Spleen (tissue), 11 donors: Measurements from ENCODE around the gene GMDS. TPM values are rescaled to one million over a fixed set of nuclear protein-coding genes. Genes with fewer than 3 reads are reported as not detected.

Experiments
- DNase-seq: peaks from one replicate; pipeline ENCODE4 v3.0.0-alpha.2; 2020
- H3K27ac ChIP-seq, 8 donors: fragments of 200-600 bp; sonication (generic) in 7 of 8; 1 replicate in 4 of 8; 2 replicates in 4 of 8; pipeline versions ENCODE4 v1.5.0 to v1.8.0; 2016 to 2021; ENCODE audit warnings: inconsistent platforms in 4 of 8, mild to moderate bottlenecking in 4 of 8, moderate library complexity in 1 of 8
- H3K27me3 ChIP-seq, 7 donors: fragments of 200-600 bp; sonication (generic) in 6 of 7; replicated peaks in 1 of 7; 1 replicate in 4 of 7; 2 replicates in 3 of 7; pipeline versions ENCODE4 v1.5.0 to v1.8.0; 2016 to 2021; ENCODE audit warnings: inconsistent platforms in 3 of 7, mild to moderate bottlenecking in 1 of 7
- H3K36me3 ChIP-seq, 6 donors: fragments of 200-600 bp; sonication (generic) in 5 of 6; 1 replicate in 4 of 6; 2 replicates in 2 of 6; pipeline versions ENCODE4 v1.5.0 to v1.8.0; 2016 to 2021; ENCODE audit warnings: inconsistent platforms in 2 of 6
- H3K4me1 ChIP-seq, 6 donors: fragments of 200-600 bp; sonication (generic) in 5 of 6; 1 replicate in 3 of 6; 2 replicates in 3 of 6; pipeline versions ENCODE4 v1.5.0 to v1.8.0; 2016 to 2021; ENCODE audit warnings: inconsistent platforms in 3 of 6
- H3K4me3 ChIP-seq, 8 donors: fragments of 200-600 bp; sonication (generic) in 7 of 8; 1 replicate in 4 of 8; 2 replicates in 4 of 8; pipeline versions ENCODE4 v1.5.0 to v1.8.0; 2016 to 2021; ENCODE audit warnings: inconsistent platforms in 4 of 8, mild to moderate bottlenecking in 4 of 8, moderate library complexity in 2 of 8
- H3K9me3 ChIP-seq, 8 donors: fragments of 200-600 bp; sonication (generic) in 7 of 8; 1 replicate in 4 of 8; 2 replicates in 4 of 8; pipeline versions ENCODE4 v1.5.0 to v1.8.0; 2016 to 2021; ENCODE audit warnings: inconsistent platforms in 4 of 8
- CTCF ChIP-seq, 11 experiments: fragments of 200-600 bp in 7 of 11; fragments of 450-650 bp in 4 of 11; sonication (generic) in 4 of 11; IDR thresholded peaks in 8 of 11; conservative IDR thresholded peaks in 3 of 11; 1 replicate in 7 of 11; 2 replicates in 4 of 11; pipeline versions ENCODE4 v1.4.0 to v1.8.0; 2016 to 2021; ENCODE audit warnings: antibody characterized with exemption in 11 of 11, inconsistent platforms in 4 of 11, mild to moderate bottlenecking in 1 of 11
- POLR2A ChIP-seq, 3 donors: fragments of 450-650 bp; IDR thresholded peaks; one replicate each; pipeline ENCODE4 v1.5.1; 2017; ENCODE audit warnings: antibody characterized with exemption in 3 of 3, mild to moderate bottlenecking in 1 of 3
- POLR2AphosphoS5 ChIP-seq, 3 donors: sonication (generic); formaldehyde crosslinking; IDR thresholded peaks; one replicate each; pipeline ENCODE4 v1.5.1; 2017; ENCODE audit warnings: antibody characterized with exemption in 3 of 3
- WGBS, 5 donors: extraction: QIAGEN DNeasy Blood & Tissue Kit in 3 of 5; methylation state at CpG; one replicate each; pipeline versions ENCODE4 v1.1.5 to v1.1.7; 2013 to 2018; 5-methylcytosine and 5-hydroxymethylcytosine counted together
- intact Hi-C: fragments of 100-400 bp; cut with DNase I; formaldehyde crosslinking; loops from one replicate; pipeline ENCODE4 v1.15.0; 2023; ENCODE audit warnings: low total_unique reads
- polyA plus RNA-seq, 3 donors: library from polyadenylated mRNA; stranded (reverse); fragments of 200-250 nt; gene quantifications; one replicate each; pipeline ENCODE4 v1.2.1, GENCODE V29; 2013
- total RNA-seq, 7 donors: library from RNA; depleted of rRNA in 3 of 7; stranded (reverse); fragments of >200 nt in 3 of 7; fragmentation: NEBNext Ultra II Directional in 4 of 7; extraction: Animal tissue kit (Norgen Biotek cat#: 25700) in 4 of 7; gene quantifications; one replicate each; pipeline versions ENCODE4 v1.1.0 to v1.2.1, GENCODE V29; 2016 to 2021
- donor health status: healthy with polysubstance abuse.
- donor health status: DM: no; HTN: no; CAD: no; lungs with moderate emphysema.
- donor health status: DM: no; HTN: no; CAD: no.
- donor health status: Bipolar disorder and iron deficiency.
- donor health status: healthy.
- donor health status: DM: no; HTN: no; CAD: no.
- donor health status: DM: yes; HTN: yes; CAD: no.

The GMDS gene
- total and polyA plus RNA-seq, 10 donors: 9.1 to 30.8 (median 17.7) TPM

- DNase-seq: no peak
- H3K36me3 ChIP-seq: no peaks in the 10 kb centered on the region
- no peak overlapping the region for H3K4me3 ChIP-seq
- H3K27ac ChIP-seq: no peak overlapping the region
- 94 to 97% (median 95%) methylated on average over 11 of the region's 11 CpGs for WGBS, 5 donors
- H3K9me3 ChIP-seq: no peaks in the 10 kb centered on the region
- no peaks in the 10 kb centered on the region for H3K4me1 ChIP-seq
- no peaks in the 10 kb centered on the region for H3K27me3 ChIP-seq
- no peak for TF ChIP-seq POLR2A (IDR thresholded peaks at IDR 0.05)
- TF ChIP-seq POLR2AphosphoS5 (IDR thresholded peaks at IDR 0.05): no peak
- no peak for TF ChIP-seq CTCF (IDR thresholded peaks at IDR 0.05 in 8 of 11, conservative IDR thresholded peaks at IDR 0.05 in 3 of 11)
- intact Hi-C loops: no loop called here
Observed at GRCh38 chr6:2035826-2036709, 209.3 kb downstream of the GMDS start.

- TF ChIP-seq CTCF (IDR thresholded peaks at IDR 0.05 in 8 of 11, conservative IDR thresholded peaks at IDR 0.05 in 3 of 11) (no peak), POLR2AphosphoS5 (IDR thresholded peaks at IDR 0.05) (no peak), POLR2A (IDR thresholded peaks at IDR 0.05) (no peak)
- H3K27ac ChIP-seq: no peak overlapping the region
- H3K27me3 ChIP-seq: peaks cover 0 to 5% (median 0%) of the 10 kb centered on the region in 7 donors
- no peak overlapping the region for H3K4me3 ChIP-seq
- H3K9me3 ChIP-seq: no peaks in the 10 kb centered on the region
- no peaks in the 10 kb centered on the region for H3K36me3 ChIP-seq
- 92 to 100% (median 97%) methylated on average over 1 of the region's 1 CpG for WGBS, 5 donors
- no peak for DNase-seq
- intact Hi-C loops: no loop called here
- H3K4me1 ChIP-seq: no peaks in the 10 kb centered on the region
Observed at GRCh38 chr6:2035046-2035445, 210.4 kb downstream of the GMDS start.

- intact Hi-C loops: no loop called here
Observed at GRCh38 chr6:2034256-2034655, 211.1 kb downstream of the GMDS start.

More at GRCh38 chr6:2034256-2034655, 211.1 kb downstream of the GMDS start:
- Histone ChIP-seq H3K9me3 (no peaks in the 10 kb centered on the region), H3K36me3 (no peaks in the 10 kb centered on the region), H3K27me3 (peaks cover 0 to 13% (median 0%) of the 10 kb centered on the region in 7 donors), H3K4me3 (no peak overlapping the region), H3K4me1 (no peaks in the 10 kb centered on the region), H3K27ac (no peak overlapping the region)
- no peak for TF ChIP-seq CTCF (IDR thresholded peaks at IDR 0.05 in 8 of 11, conservative IDR thresholded peaks at IDR 0.05 in 3 of 11)
- no peak for TF ChIP-seq POLR2AphosphoS5 (IDR thresholded peaks at IDR 0.05)
- 89 to 97% (median 91%) methylated on average over 6 of the region's 6 CpGs for WGBS, 5 donors
- DNase-seq: no peak
